ENCODE results near the gene SRPRB.

The SRPRB gene

GRCh38 chr3:133835961-133836360, 30.3 kb downstream of the SRPRB start:
- no peak overlapping the region for H3K4me3 ChIP-seq (replicated peaks; ENCODE audit: low read depth, low read length)
- no peak for DNase-seq (ENCODE audit: low read depth)
- TF ChIP-seq CTCF (IDR thresholded peaks at IDR 0.05; ENCODE audit: low read length, missing control alignments): no peak

- DNase-seq (ENCODE audit: low read depth): no peak
- TF ChIP-seq CTCF (IDR thresholded peaks at IDR 0.05; ENCODE audit: low read length, missing control alignments): no peak
- H3K4me3 ChIP-seq (replicated peaks; ENCODE audit: low read depth, low read length): no peak overlapping the region
These were observed 31.0 kb downstream of the SRPRB start for GRCh38 chr3:133836497-133837158.

DNA sequence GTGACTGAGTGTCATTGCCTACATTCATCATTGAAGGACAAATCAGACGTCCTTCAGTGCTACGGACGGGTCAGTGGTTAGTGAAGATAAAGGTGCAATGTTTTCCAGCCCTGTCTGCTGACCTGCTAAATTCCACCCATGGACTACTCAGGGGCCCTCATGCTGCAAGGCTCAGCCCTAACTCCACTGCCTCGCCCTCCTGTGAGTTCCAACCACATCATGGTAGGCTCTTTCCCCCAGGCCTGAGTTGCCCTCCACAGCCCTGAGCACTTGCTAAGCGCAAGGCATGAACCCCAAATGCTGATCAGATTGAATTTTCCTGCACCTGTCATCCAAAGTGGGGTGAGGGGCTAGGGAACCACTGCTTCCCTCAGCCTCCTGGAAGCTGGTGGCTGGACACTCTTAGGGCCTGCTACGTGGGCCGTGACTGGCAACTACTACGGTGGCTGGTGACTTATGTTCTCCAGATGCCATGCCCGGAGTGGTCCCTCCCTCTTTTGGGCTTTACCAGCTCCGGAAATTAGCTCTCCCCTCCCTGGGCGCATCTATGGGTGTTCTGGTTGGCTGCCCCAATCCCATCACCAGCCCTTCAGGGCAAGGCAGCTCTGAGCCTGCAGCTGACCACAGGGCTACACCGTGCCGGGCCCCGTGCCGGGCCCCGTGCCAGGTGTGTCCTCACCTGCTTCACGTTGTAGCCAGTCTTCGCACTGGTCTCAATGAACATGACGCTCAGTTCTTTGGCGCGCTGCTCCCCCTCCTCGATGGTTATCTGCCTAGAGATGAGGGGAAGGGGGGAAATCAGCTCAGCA, 32.1 kb downstream of the SRPRB start:
- DNase-seq (ENCODE audit: low read depth): no peak
- no peak for TF ChIP-seq CTCF (IDR thresholded peaks at IDR 0.05; ENCODE audit: low read length, missing control alignments)
- no peak overlapping the region for H3K4me3 ChIP-seq (replicated peaks; ENCODE audit: low read depth, low read length)

GRCh38 chr3:133838296-133838789, 32.7 kb downstream of the SRPRB start:
- no peak overlapping the region for H3K4me3 ChIP-seq (replicated peaks; ENCODE audit: low read depth, low read length)
- DNase-seq (ENCODE audit: low read depth): no peak
- TF ChIP-seq CTCF (IDR thresholded peaks at IDR 0.05; ENCODE audit: low read length, missing control alignments): no peak

GRCh38 chr3:133838916-133839800, 33.5 kb downstream of the SRPRB start:
- DNase-seq (ENCODE audit: low read depth): no peak
- H3K4me3 ChIP-seq (replicated peaks; ENCODE audit: low read depth, low read length): no peak overlapping the region
- TF ChIP-seq CTCF (IDR thresholded peaks at IDR 0.05; ENCODE audit: low read length, missing control alignments): no peak

DNA sequence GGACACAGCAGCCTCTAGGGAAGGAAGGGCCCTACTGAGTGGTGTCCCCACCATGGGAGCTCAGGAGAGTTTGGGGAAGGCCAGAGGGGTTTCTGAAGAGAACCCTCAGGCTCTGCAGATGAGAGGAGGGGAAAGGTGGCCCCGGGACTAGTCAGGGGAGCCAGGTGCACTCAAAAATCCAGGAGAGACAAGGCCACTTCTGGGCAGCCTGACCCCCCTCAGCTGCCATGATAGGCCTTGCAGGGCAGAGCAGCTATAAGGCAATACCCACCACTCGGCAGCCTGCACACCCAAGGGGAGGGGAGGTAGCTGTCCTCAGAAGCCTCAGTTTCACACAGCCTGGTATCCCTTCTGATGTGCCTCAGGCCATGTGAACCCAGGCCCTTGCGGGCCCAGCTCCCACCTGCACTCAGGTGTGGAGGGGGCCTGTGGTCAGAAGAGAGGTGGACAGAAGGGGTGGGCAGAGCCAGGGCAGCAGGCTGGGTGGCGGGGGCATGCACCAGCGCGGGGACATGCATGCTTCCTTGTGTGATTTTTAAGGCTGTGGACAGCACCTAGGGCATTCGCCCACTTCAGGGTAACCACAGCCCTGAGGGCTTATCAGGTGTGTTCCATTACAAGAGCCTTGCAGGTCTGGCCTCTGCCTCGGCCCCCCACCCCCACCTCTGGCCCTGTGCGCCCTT, 34.6 kb downstream of the SRPRB start:
- DNase-seq (ENCODE audit: low read depth): no peak
- H3K4me3 ChIP-seq (replicated peaks; ENCODE audit: low read depth, low read length): no peak overlapping the region
- TF ChIP-seq CTCF (IDR thresholded peaks at IDR 0.05; ENCODE audit: low read length, missing control alignments): no peak

Measured in fibroblast of pulmonary artery (primary cell).